ENCODE results near the gene CDH26. TPM values are rescaled to one million over a fixed set of nuclear protein-coding genes. Genes with fewer than 3 reads are reported as not detected.

Gene CDH26
- total RNA-seq, 1 experiment from 2014 or later: 1.0 TPM

DNA sequence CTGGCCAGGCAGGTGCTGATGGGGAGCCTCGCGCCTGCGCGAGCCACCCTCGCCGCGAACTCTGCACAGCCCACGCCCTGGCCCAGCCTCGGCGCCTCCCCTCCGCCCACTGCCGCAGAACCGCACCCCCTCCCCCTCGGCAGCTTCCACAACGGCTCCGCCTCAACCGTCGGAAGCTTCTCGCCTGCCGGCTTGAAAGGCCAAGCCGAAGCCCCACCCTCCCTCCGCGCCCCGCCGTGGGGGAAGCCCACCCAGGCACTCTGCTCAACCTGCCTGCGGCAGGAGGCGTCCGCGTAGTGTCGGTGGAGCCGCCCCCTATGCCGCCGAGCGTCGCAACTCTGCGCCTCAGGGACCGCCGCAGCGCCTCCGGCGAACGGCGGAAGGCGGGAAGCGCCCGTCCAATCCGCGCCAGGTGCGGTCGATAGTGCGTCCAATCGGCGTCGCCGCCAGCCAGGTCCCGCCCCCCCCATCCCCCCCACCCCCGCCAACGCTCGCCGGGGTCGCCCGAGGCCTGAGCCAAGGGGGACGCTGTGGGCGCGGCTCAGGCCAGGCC is 24.9 kb upstream of the CDH26 start, which contains the start of gene SYCP2:
SYCP2 (minus strand) TSS at position 342 of the 553 bp plus-strand sequence. CDS start 11,224 bp downstream, outside the sequence.
- Mint-ChIP-seq H3K27ac (no peak within 1 kb of the TSS), H3K9me3 (peaks cover 2% of the 10 kb centered on the region; the same call in 1 of the 2 replicates), H3K4me1 (peaks cover 6% of the 10 kb centered on the region; the same call in 1 of the 2 replicates), H3K4me3 (peak within 1 kb of the TSS; percentile 63), H3K36me3 (peaks cover 2% of the 10 kb centered on the region), H3K27me3 (ENCODE audit: low read depth) (peaks cover 58% of the 10 kb centered on the region)
- CTCF ChIA-PET: interaction anchor here (1.1 to 3.2 kb wide), 23 partner anchors 10 to 405 kb away, joined by 3 to 37 read pairs (median 5); partner anchors contain the start of gene CDH26
- POLR2A ChIA-PET: no interaction called here
- DNase-seq (ENCODE audit: low spot score) (no peak), ATAC-seq (no peak)
- TF ChIP-seq OVOL2 (CRISPR knock-in tag; IDR thresholded peaks at IDR 0.05; ENCODE audit: borderline replicate concordance) (no peak), NFATC4 (CRISPR knock-in tag; IDR thresholded peaks at IDR 0.05) (no peak), NFYB (CRISPR knock-in tag; conservative IDR thresholded peaks at IDR 0.05; ENCODE audit: low read depth) (peak; percentile 77), ZNF121 (CRISPR knock-in tag; IDR thresholded peaks at IDR 0.05) (no peak), SOX15 (CRISPR knock-in tag; IDR thresholded peaks at IDR 0.05) (no peak), NFE2L1 (CRISPR knock-in tag; IDR thresholded peaks at IDR 0.05) (0 out of 2 replicates have a peak, but pooled peaks have one; percentile 8)
- TF ChIP-seq, protein P1, sequence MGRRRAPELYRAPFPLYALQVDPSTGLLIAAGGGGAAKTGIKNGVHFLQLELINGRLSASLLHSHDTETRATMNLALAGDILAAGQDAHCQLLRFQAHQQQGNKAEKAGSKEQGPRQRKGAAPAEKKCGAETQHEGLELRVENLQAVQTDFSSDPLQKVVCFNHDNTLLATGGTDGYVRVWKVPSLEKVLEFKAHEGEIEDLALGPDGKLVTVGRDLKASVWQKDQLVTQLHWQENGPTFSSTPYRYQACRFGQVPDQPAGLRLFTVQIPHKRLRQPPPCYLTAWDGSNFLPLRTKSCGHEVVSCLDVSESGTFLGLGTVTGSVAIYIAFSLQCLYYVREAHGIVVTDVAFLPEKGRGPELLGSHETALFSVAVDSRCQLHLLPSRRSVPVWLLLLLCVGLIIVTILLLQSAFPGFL (CRISPR knock-in tag; IDR thresholded peaks at IDR 0.05; ENCODE audit: borderline replicate concordance): no peak
- TF ChIP-seq, protein P2, sequence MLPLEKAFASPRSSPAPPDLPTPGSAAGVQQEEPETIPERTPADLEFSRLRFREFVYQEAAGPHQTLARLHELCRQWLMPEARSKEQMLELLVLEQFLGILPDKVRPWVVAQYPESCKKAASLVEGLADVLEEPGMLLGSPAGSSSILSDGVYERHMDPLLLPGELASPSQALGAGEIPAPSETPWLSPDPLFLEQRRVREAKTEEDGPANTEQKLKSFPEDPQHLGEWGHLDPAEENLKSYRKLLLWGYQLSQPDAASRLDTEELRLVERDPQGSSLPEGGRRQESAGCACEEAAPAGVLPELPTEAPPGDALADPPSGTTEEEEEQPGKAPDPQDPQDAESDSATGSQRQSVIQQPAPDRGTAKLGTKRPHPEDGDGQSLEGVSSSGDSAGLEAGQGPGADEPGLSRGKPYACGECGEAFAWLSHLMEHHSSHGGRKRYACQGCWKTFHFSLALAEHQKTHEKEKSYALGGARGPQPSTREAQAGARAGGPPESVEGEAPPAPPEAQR (CRISPR knock-in tag; IDR thresholded peaks at IDR 0.05): no peak
- TF ChIP-seq, protein P3, sequence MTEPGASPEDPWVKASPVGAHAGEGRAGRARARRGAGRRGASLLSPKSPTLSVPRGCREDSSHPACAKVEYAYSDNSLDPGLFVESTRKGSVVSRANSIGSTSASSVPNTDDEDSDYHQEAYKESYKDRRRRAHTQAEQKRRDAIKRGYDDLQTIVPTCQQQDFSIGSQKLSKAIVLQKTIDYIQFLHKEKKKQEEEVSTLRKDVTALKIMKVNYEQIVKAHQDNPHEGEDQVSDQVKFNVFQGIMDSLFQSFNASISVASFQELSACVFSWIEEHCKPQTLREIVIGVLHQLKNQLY (CRISPR knock-in tag; IDR thresholded peaks at IDR 0.05): no peak
- TF ChIP-seq, protein P4, sequence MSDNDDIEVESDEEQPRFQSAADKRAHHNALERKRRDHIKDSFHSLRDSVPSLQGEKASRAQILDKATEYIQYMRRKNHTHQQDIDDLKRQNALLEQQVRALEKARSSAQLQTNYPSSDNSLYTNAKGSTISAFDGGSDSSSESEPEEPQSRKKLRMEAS (CRISPR knock-in tag; IDR thresholded peaks at IDR 0.05): peak; percentile 11; the same call in 1 of the 2 replicates

DNA sequence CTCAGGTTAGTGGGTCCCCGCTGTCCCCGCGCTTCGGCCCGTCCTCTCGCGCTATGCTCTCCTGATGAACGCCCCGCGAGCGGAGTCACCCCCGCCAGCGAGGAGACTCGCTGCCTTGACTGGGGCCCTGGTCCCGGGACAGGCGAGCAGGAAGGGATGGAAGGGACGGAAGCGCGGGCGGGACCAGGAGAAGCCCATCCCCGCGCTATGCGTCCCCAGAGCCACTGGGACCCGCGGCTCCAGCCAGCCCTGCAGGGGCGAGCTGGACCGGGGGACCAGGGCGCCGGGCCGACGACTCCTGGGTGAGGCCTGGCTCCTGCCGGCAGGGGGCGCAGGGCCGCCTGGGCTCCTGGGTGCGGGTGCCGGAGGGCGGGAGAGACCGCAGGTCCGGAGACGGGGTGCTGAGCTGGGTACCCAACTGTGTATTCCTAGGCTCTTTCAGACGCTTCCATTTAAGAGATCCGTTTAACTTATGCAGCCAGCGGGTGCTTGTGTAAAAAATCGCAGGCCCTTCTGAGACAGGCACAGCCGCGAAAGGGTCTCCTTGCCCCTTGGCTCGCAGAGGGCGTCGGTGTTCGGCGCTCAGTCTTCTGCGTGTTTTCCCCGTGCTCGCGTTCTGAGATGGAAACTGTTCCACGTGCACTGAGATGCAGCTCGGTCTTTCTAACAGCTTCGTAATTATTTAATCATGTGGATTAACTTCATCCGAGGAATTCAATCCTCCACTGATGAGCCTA is 24.2 kb upstream of the CDH26 start:
- ChIA-PET POLR2A (no interaction called here), CTCF (interaction anchor here (0.7 to 3.2 kb wide), 28 partner anchors 8 to 406 kb away, joined by 3 to 37 read pairs (median 4); partner anchors contain the start of genes CDH26 and PHACTR3)
- Mint-ChIP-seq H3K4me1 (peaks cover 6% of the 10 kb centered on the region; the same call in 1 of the 2 replicates), H3K9me3 (peaks cover 7% of the 10 kb centered on the region), H3K27me3 (ENCODE audit: low read depth) (peaks cover 59% of the 10 kb centered on the region), H3K4me3 (peak overlapping the region; percentile 63), H3K27ac (no peak overlapping the region), H3K36me3 (peaks cover 8% of the 10 kb centered on the region)
- ATAC-seq (peak; percentile 93), DNase-seq (ENCODE audit: low spot score) (peak; percentile 78)
- TF ChIP-seq, protein P5, sequence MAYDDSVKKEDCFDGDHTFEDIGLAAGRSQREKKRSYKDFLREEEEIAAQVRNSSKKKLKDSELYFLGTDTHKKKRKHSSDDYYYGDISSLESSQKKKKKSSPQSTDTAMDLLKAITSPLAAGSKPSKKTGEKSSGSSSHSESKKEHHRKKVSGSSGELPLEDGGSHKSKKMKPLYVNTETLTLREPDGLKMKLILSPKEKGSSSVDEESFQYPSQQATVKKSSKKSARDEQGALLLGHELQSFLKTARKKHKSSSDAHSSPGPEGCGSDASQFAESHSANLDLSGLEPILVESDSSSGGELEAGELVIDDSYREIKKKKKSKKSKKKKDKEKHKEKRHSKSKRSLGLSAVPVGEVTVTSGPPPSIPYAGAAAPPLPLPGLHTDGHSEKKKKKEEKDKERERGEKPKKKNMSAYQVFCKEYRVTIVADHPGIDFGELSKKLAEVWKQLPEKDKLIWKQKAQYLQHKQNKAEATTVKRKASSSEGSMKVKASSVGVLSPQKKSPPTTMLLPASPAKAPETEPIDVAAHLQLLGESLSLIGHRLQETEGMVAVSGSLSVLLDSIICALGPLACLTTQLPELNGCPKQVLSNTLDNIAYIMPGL (CRISPR knock-in tag; IDR thresholded peaks at IDR 0.05): peak; percentile 85
- TF ChIP-seq ZNF317 (CRISPR knock-in tag; IDR thresholded peaks at IDR 0.05; ENCODE audit: borderline replicate concordance, low read depth) (no peak), JAZF1 (CRISPR knock-in tag; IDR thresholded peaks at IDR 0.05) (no peak), FOXK1 (CRISPR knock-in tag; IDR thresholded peaks at IDR 0.05) (0 out of 2 replicates have a peak, but pooled peaks have one; percentile 28), FOXP1 (CRISPR knock-in tag; IDR thresholded peaks at IDR 0.05; ENCODE audit: borderline replicate concordance) (no peak), ZNF423 (CRISPR knock-in tag; IDR thresholded peaks at IDR 0.05) (peak; percentile 58), TP53 (CRISPR knock-in tag; IDR thresholded peaks at IDR 0.05) (no peak), SP1 (CRISPR knock-in tag; conservative IDR thresholded peaks at IDR 0.05) (peak; percentile 54), CBFB (CRISPR knock-in tag; IDR thresholded peaks at IDR 0.05; ENCODE audit: low read depth) (no peak)
- TF ChIP-seq, protein P6, sequence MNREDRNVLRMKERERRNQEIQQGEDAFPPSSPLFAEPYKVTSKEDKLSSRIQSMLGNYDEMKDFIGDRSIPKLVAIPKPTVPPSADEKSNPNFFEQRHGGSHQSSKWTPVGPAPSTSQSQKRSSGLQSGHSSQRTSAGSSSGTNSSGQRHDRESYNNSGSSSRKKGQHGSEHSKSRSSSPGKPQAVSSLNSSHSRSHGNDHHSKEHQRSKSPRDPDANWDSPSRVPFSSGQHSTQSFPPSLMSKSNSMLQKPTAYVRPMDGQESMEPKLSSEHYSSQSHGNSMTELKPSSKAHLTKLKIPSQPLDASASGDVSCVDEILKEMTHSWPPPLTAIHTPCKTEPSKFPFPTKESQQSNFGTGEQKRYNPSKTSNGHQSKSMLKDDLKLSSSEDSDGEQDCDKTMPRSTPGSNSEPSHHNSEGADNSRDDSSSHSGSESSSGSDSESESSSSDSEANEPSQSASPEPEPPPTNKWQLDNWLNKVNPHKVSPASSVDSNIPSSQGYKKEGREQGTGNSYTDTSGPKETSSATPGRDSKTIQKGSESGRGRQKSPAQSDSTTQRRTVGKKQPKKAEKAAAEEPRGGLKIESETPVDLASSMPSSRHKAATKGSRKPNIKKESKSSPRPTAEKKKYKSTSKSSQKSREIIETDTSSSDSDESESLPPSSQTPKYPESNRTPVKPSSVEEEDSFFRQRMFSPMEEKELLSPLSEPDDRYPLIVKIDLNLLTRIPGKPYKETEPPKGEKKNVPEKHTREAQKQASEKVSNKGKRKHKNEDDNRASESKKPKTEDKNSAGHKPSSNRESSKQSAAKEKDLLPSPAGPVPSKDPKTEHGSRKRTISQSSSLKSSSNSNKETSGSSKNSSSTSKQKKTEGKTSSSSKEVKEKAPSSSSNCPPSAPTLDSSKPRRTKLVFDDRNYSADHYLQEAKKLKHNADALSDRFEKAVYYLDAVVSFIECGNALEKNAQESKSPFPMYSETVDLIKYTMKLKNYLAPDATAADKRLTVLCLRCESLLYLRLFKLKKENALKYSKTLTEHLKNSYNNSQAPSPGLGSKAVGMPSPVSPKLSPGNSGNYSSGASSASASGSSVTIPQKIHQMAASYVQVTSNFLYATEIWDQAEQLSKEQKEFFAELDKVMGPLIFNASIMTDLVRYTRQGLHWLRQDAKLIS (CRISPR knock-in tag; IDR thresholded peaks at IDR 0.05; ENCODE audit: borderline replicate concordance): no peak
- TF ChIP-seq, protein P7, sequence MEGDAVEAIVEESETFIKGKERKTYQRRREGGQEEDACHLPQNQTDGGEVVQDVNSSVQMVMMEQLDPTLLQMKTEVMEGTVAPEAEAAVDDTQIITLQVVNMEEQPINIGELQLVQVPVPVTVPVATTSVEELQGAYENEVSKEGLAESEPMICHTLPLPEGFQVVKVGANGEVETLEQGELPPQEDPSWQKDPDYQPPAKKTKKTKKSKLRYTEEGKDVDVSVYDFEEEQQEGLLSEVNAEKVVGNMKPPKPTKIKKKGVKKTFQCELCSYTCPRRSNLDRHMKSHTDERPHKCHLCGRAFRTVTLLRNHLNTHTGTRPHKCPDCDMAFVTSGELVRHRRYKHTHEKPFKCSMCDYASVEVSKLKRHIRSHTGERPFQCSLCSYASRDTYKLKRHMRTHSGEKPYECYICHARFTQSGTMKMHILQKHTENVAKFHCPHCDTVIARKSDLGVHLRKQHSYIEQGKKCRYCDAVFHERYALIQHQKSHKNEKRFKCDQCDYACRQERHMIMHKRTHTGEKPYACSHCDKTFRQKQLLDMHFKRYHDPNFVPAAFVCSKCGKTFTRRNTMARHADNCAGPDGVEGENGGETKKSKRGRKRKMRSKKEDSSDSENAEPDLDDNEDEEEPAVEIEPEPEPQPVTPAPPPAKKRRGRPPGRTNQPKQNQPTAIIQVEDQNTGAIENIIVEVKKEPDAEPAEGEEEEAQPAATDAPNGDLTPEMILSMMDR (IDR thresholded peaks at IDR 0.05): peak; percentile 72
- TF ChIP-seq, protein P4 (CRISPR knock-in tag; IDR thresholded peaks at IDR 0.05): peak; percentile 59

All from WTC11 (cell line).